SU-DHL-6 (cell line): ENCODE results near the gene BTBD9.

ENCODE experiments used
- H2AFZ ChIP-seq: fragments of 200-600 bp; sonication (generic); 2 replicates; pipeline ENCODE4 v1.6.1; 2014; ENCODE audit warnings: low read depth, mild to moderate bottlenecking, moderate library complexity, mixed read lengths, antibody characterized with exemption, low read length; ENCODE audit not compliant: severe bottlenecking
- H3F3A ChIP-seq: fragments of 200-600 bp; shearing (Covaris generic); 2 replicates; pipeline ENCODE4 v1.6.0; 2016; ENCODE audit warnings: antibody characterized with exemption, mild to moderate bottlenecking; ENCODE audit not compliant: insufficient read depth
- H3K27ac ChIP-seq: fragments of 200-600 bp; sonication (generic); 2 replicates; pipeline ENCODE4 v1.5.1; 2016; ENCODE audit warnings: low read depth, mild to moderate bottlenecking, low read length, moderate library complexity, mixed read lengths
- H3K27me3 ChIP-seq: fragments of 200-600 bp; sonication (generic), shearing (Covaris generic); 2 replicates; pipeline ENCODE4 v1.6.0; 2014; ENCODE audit warnings: mild to moderate bottlenecking, low read length
- H3K36me3 ChIP-seq: fragments of 200-600 bp; sonication (generic); 2 replicates; pipeline ENCODE4 v1.6.1; 2014; ENCODE audit warnings: mild to moderate bottlenecking, low read length, mixed read lengths
- H3K4me2 ChIP-seq: fragments of 300-600, 200-600 bp; shearing (Covaris generic), sonication (generic); 2 replicates; pipeline ENCODE4 v1.6.0; 2014; ENCODE audit warnings: low read length, low read depth, mild to moderate bottlenecking; ENCODE audit not compliant: poor library complexity, severe bottlenecking
- H3K4me3 ChIP-seq: fragments of 200-600 bp; sonication (generic); 2 replicates; pipeline ENCODE4 v1.5.1; 2014; ENCODE audit warnings: antibody characterized with exemption, low read length, mild to moderate bottlenecking, mixed read lengths; ENCODE audit not compliant: insufficient read depth, poor library complexity, severe bottlenecking
- H3K79me2 ChIP-seq: fragments of 200-600 bp; sonication (generic); 2 replicates; pipeline ENCODE4 v1.6.1; 2014; ENCODE audit warnings: mild to moderate bottlenecking, low read length, moderate library complexity; ENCODE audit not compliant: insufficient read depth
- H3K9ac ChIP-seq: fragments of 200-600 bp; sonication (generic); 2 replicates; pipeline ENCODE4 v1.7.0; 2014; ENCODE audit warnings: mild to moderate bottlenecking, low read length
- H3K9me2 ChIP-seq: fragments of 200-600 bp; sonication (generic); replicated peaks from 2 replicates; pipeline ENCODE4 v1.6.1; 2014; ENCODE audit warnings: low read length; ENCODE audit not compliant: insufficient read depth
- H3K9me3 ChIP-seq: fragments of 200-600 bp; sonication (generic); 2 replicates; pipeline ENCODE4 v1.6.1; 2014; ENCODE audit warnings: low read length, mixed read lengths; ENCODE audit not compliant: insufficient read depth
- H4K20me1 ChIP-seq: fragments of 200-600 bp; sonication (generic); 2 replicates; pipeline ENCODE4 v1.6.1; 2014; ENCODE audit warnings: low read depth, mild to moderate bottlenecking, antibody characterized with exemption, low read length, moderate library complexity, mixed read lengths
- CTCF ChIP-seq: fragments of 200-600 bp; sonication (generic); IDR thresholded peaks from one replicate; pipeline ENCODE4 v1.5.1; 2017; ENCODE audit warnings: antibody characterized with exemption, mild to moderate bottlenecking, low read length, moderate library complexity; ENCODE audit not compliant: insufficient read depth, poor library complexity, severe bottlenecking
- EZH2phosphoT487 ChIP-seq: fragments of 200-600 bp; sonication (generic), shearing (Covaris generic); conservative IDR thresholded peaks from 2 replicates; pipeline ENCODE4 v1.6.1; 2018; ENCODE audit warnings: mild to moderate bottlenecking, antibody characterized with exemption, low read length, moderate library complexity, mixed read lengths

BTBD9 gene

GRCh38 chr6:38584731-38585130, 55.0 kb downstream of the BTBD9 start:
- no peaks in the 10 kb centered on the region for H3K27me3 ChIP-seq
- H3K36me3 ChIP-seq: no peaks in the 10 kb centered on the region
- H3K27ac ChIP-seq: no peak overlapping the region
- H3K9ac ChIP-seq: no peak overlapping the region
- H3K4me2 ChIP-seq: no peak overlapping the region
- TF ChIP-seq EZH2phosphoT487: no peak
- no peak for TF ChIP-seq CTCF
- H3K79me2 ChIP-seq: no peaks in the 10 kb centered on the region
- H3K9me2 ChIP-seq: no peaks in the 10 kb centered on the region
- no peak overlapping the region for H2AFZ ChIP-seq
- no peaks in the 10 kb centered on the region for H4K20me1 ChIP-seq
- no peaks in the 10 kb centered on the region for H3K9me3 ChIP-seq
- H3K4me3 ChIP-seq: no peak overlapping the region
- no peaks in the 10 kb centered on the region for H3F3A ChIP-seq

- TF ChIP-seq CTCF (no peak), EZH2phosphoT487 (no peak)
- no peaks in the 10 kb centered on the region for H3K79me2 ChIP-seq
- H3K4me2 ChIP-seq: no peak overlapping the region
- H4K20me1 ChIP-seq: no peaks in the 10 kb centered on the region
- H3K9me2 ChIP-seq: no peaks in the 10 kb centered on the region
- H2AFZ ChIP-seq: no peak overlapping the region
- H3K9me3 ChIP-seq: no peaks in the 10 kb centered on the region
- no peaks in the 10 kb centered on the region for H3K36me3 ChIP-seq
- no peaks in the 10 kb centered on the region for H3K27me3 ChIP-seq
- no peak overlapping the region for H3K4me3 ChIP-seq
- H3K9ac ChIP-seq: no peak overlapping the region
- no peak overlapping the region for H3K27ac ChIP-seq
- no peaks in the 10 kb centered on the region for H3F3A ChIP-seq
Observed at GRCh38 chr6:38583523-38583922, 56.2 kb downstream of the BTBD9 start.

DNA sequence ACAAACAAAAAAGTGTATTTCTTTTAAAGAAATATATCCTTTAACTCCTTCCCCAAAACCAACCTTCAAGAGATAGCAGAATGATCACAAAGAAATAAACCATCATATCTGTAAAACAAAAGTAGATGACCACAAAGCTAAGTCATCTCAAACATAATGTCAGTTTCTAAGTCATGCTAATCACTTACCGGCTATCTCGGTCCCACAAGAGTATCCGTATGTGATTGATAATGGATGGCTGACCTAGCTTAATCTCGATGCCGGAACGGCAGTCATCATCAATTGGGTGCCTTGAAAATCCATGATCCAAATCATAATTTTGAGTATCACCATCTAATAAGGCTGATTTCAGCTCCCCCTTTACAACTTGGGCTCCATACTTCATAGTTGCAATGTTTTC, 59.7 kb downstream of the BTBD9 start:
- no peaks in the 10 kb centered on the region for H3F3A ChIP-seq
- H3K4me2 ChIP-seq: no peak overlapping the region
- H3K27me3 ChIP-seq: no peaks in the 10 kb centered on the region
- no peak overlapping the region for H3K4me3 ChIP-seq
- no peak overlapping the region for H3K9ac ChIP-seq
- no peaks in the 10 kb centered on the region for H3K9me3 ChIP-seq
- no peak overlapping the region for H2AFZ ChIP-seq
- no peaks in the 10 kb centered on the region for H3K79me2 ChIP-seq
- H3K36me3 ChIP-seq: no peaks in the 10 kb centered on the region
- no peak overlapping the region for H3K27ac ChIP-seq
- H3K9me2 ChIP-seq: no peaks in the 10 kb centered on the region
- no peaks in the 10 kb centered on the region for H4K20me1 ChIP-seq
- TF ChIP-seq CTCF (no peak), EZH2phosphoT487 (no peak)
